ENCODE data around the gene CC2D1B. TPM values are rescaled to one million over a fixed set of nuclear protein-coding genes. Genes with fewer than 3 reads are reported as not detected.

The CC2D1B gene
- total RNA-seq, 1 donor from 2014 or later, result 66.4 TPM

DNA sequence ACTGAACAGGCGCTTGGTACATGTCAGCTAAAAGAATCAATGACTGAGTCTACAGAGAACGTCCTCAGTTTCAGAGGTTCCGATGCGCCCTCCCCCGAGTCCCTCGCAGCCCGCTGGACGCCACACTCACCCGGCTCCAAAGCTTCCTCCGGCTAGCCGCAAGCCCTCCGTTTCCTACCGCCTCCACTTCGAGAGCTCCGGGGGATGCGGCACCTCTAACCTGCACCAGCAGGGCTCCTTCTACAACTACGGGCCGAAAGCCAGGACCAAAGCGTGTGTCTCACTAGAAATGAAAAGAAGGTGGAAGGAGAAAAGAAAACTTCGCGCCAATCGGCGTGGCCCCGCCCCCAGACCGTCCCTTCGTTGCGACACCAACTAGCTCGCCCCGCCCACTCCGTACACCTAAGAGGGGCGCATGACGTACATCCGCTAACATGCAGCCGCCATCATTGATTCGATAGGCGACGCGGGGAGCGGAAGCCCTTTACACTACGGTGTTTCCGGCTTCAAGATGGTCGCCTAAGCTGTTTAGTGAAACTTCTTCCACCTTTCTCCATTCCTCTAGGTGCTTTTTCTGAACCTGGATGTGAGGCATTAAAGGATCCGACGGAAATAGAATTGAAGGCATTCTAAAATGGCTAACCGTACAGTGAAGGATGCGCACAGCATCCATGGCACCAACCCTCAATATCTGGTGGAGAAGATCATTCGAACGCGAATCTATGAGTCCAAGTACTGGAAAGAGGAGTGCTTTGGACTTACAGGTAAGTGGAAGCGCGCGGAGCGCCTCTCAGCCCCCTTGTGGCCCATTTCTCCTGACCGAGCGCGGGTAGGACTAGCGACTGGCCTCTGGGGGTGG is 38.3 kb upstream of the CC2D1B start, which contains the start of the genes ORC1 and PRPF38A:
Gene ORC1, minus strand, starts transcription at position 308 of the 859 bp plus-strand sequence. CDS start 2,200 bp downstream, outside the sequence.
Gene PRPF38A, plus strand, starts transcription at position 487 of the 859 bp plus-strand sequence. Its CDS starts 148 bp downstream, at position 635.
- TF ChIP-seq, protein P1, sequence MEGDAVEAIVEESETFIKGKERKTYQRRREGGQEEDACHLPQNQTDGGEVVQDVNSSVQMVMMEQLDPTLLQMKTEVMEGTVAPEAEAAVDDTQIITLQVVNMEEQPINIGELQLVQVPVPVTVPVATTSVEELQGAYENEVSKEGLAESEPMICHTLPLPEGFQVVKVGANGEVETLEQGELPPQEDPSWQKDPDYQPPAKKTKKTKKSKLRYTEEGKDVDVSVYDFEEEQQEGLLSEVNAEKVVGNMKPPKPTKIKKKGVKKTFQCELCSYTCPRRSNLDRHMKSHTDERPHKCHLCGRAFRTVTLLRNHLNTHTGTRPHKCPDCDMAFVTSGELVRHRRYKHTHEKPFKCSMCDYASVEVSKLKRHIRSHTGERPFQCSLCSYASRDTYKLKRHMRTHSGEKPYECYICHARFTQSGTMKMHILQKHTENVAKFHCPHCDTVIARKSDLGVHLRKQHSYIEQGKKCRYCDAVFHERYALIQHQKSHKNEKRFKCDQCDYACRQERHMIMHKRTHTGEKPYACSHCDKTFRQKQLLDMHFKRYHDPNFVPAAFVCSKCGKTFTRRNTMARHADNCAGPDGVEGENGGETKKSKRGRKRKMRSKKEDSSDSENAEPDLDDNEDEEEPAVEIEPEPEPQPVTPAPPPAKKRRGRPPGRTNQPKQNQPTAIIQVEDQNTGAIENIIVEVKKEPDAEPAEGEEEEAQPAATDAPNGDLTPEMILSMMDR (IDR thresholded peaks at IDR 0.05), result no peak
- ChIA-PET POLR2A (interaction anchor here (0.6 to 2.9 kb wide), 14 partner anchors 9 to 371 kb away, joined by 3 to 34 read pairs (median 5); partner anchors contain the start of genes CC2D1B, KTI12, SHISAL2A and TUT4), CTCF (interaction anchor here (1.0 to 2.9 kb wide), 2 partner anchors 30 to 282 kb away, joined by 3 to 10 read pairs; no protein-coding TSS in a partner anchor)
- H3K36me3 Mint-ChIP-seq (ENCODE audit: low read depth), result peaks cover 43% of the 10 kb centered on the region
- peak; percentile 95 for ATAC-seq (ENCODE audit: low read depth)
- peak within 1 kb of the TSS; percentile 95 for H3K27ac Mint-ChIP-seq
- no peaks in the 10 kb centered on the region for H3K27me3 Mint-ChIP-seq
- intact Hi-C loops (cut with micrococcal nuclease), result loop anchor here (1.0 to 2.0 kb wide), 7 partner anchors 38 to 439 kb away; partner anchors contain the start of genes BTF3L4, CC2D1B and ZYG11B
- H3K9me3 Mint-ChIP-seq, result no peaks in the 10 kb centered on the region
- DNase-seq, result peak; percentile 88
- H3K4me1 Mint-ChIP-seq, result peaks cover 32% of the 10 kb centered on the region
- peak within 1 kb of the TSS; percentile 99 for H3K4me3 Mint-ChIP-seq

DNA sequence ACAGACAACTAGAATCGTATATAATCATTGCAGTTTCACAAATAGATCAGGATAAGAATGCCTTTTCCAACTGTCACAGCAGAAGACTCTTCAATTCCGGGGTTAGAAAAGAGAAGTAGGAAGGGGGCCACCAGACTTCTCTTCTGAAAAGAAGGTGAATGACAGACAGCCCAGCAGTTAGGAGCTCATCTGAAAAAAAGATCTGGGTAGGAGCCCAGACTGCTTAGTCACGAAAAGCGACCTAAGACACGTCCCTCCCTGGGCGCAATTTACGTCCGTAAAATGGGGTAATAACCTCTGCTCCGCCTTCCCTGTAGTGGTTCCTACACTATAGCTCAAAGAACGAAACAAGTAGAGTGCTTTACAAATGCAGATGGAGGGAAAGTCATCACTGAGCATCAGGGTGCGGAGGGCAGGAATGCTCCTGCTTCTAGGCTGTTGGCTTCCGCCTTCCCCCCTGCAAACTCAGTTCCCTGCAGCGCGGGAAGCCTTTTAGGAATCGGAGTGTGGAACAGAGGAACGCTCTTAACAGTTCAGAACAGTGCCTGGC is 37.6 kb upstream of the CC2D1B start:
- Mint-ChIP-seq H3K27me3 (no peaks in the 10 kb centered on the region), H3K36me3 (ENCODE audit: low read depth) (peaks cover 36% of the 10 kb centered on the region), H3K9me3 (no peaks in the 10 kb centered on the region), H3K27ac (peak overlapping the region; percentile 95), H3K4me1 (peaks cover 32% of the 10 kb centered on the region), H3K4me3 (peak overlapping the region; percentile 99)
- DNase-seq (no peak), ATAC-seq (ENCODE audit: low read depth) (peak; percentile 35)
- intact Hi-C loops (cut with micrococcal nuclease), result loop anchor here (1.0 to 2.0 kb wide), 8 partner anchors 15 to 440 kb away; partner anchors contain the start of genes BTF3L4, CC2D1B and ZYG11B
- CTCF ChIA-PET, result interaction anchor here (2.9 kb wide), 1 partner anchor 282 kb away, joined by 10 read pairs; no protein-coding TSS in a partner anchor
- TF ChIP-seq, protein P1 (IDR thresholded peaks at IDR 0.05), result no peak
- POLR2A ChIA-PET, result interaction anchor here (0.6 to 2.9 kb wide), 9 partner anchors 9 to 371 kb away, joined by 3 to 34 read pairs (median 8); partner anchors contain the start of genes CC2D1B, KTI12 and TUT4

DNA sequence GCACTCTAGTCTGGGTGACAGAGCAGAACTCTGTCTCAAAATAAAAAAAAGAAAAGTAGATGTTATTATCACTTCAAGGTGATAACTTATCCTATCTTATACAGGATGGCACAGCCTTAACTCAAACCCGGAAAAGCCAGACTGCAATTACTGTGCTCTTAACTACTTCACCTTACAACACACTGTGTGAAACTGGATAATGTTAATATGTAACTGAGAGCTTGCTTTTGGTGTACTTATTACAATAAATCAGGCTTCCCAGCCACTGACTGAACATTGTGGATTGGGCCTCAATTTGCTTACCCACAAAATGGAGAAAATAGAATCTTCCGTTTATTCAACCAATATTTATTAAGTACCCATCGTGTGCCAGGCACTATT is 36.8 kb upstream of the CC2D1B start:
- TF ChIP-seq, protein P1 (IDR thresholded peaks at IDR 0.05), result no peak
- CTCF ChIA-PET, result no interaction called here
- H3K27ac Mint-ChIP-seq, result no peak overlapping the region
- H3K4me1 Mint-ChIP-seq, result peaks cover 32% of the 10 kb centered on the region
- no peaks in the 10 kb centered on the region for H3K27me3 Mint-ChIP-seq
- H3K36me3 Mint-ChIP-seq (ENCODE audit: low read depth), result peaks cover 31% of the 10 kb centered on the region
- H3K9me3 Mint-ChIP-seq, result no peaks in the 10 kb centered on the region
- POLR2A ChIA-PET, result no interaction called here
- no peak for DNase-seq
- peak overlapping the region; percentile 99 for H3K4me3 Mint-ChIP-seq
- no peak for ATAC-seq (ENCODE audit: low read depth)
- intact Hi-C loops (cut with micrococcal nuclease), result loop anchor here (2.0 kb wide), 1 partner anchor 14 kb away; no protein-coding TSS in a partner anchor

DNA sequence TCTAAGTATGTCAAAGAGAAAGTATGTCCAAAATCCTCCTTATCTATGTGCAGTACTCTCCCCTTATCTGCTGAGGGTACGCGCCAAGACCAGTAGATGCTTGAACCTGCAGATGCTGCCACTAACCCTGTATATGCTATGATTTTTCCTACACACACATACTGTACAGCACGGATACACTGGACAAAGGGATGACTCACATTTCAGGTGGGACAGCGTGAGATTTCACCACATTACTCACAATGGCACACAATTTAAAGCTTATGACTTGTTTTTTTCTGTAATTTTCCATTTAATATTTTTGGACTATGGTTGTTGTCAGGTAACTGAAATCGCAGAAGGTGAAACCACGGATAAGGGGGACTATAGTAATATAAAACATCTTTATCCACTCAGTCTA is 34.1 kb upstream of the CC2D1B start:
- no peak overlapping the region for H3K4me3 Mint-ChIP-seq
- H3K9me3 Mint-ChIP-seq, result no peaks in the 10 kb centered on the region
- H3K27me3 Mint-ChIP-seq, result no peaks in the 10 kb centered on the region
- CTCF ChIA-PET, result no interaction called here
- TF ChIP-seq, protein P1 (IDR thresholded peaks at IDR 0.05), result no peak
- H3K36me3 Mint-ChIP-seq (ENCODE audit: low read depth), result peaks cover 11% of the 10 kb centered on the region
- DNase-seq (no peak), ATAC-seq (ENCODE audit: low read depth) (no peak)
- intact Hi-C loops (cut with micrococcal nuclease), result no loop called here
- H3K4me1 Mint-ChIP-seq, result peaks cover 16% of the 10 kb centered on the region
- no peak overlapping the region for H3K27ac Mint-ChIP-seq
- POLR2A ChIA-PET, result interaction anchor here (0.6 kb wide), 1 partner anchor 49 kb away, joined by 4 read pairs; no protein-coding TSS in a partner anchor
